Measurements from ENCODE around the gene ITIH3.

The ITIH3 gene

DNA sequence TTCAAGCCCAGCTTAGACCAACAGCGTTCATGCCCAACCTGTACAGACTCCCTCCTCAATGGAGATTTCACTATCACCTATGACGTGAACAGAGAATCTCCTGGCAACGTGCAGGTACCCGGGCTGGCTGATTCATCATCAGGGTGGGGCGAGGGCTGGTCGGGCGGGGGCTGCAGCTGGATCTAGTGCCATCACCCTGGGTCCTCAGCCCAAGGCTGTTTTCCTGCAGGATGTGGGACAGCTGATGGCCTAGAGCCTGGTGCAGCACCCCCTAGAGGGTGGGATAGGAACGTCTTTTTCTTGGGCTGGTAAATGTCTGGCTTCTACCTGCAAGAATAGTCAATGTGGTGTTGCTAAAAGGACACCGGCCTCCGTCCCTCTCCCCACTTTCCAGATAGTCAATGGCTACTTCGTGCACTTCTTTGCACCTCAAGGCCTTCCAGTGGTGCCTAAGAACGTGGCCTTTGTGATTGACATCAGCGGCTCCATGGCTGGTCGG is 4.4 kb downstream of the ITIH3 start:
- TF ChIP-seq ZFX (IDR thresholded peaks at IDR 0.05) (no peak), CTCF (conservative IDR thresholded peaks at IDR 0.05) (no peak; the same call in 1 of the 2 replicates)

DNA sequence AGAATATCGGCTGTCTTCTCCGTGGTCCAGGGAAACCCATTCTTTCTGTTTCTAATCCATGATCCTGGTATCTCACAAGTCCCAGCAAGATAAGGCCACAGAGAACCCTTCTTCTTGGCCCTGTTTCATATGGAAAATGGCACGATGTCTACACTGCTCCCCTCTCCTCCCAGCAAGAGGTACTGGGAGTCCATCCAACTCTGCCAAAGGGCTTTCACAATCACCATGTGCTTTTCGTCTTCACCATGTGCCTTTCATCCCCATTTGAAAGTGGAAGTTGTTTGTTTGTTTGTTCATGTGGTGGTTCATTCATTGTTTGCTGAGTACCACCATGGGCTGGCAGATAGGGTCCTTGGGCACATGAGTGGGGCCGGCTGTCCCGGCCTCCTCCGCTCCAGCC is 5.5 kb downstream of the ITIH3 start:
- TF ChIP-seq ZFX (IDR thresholded peaks at IDR 0.05) = no peak
- no peak for TF ChIP-seq CTCF (conservative IDR thresholded peaks at IDR 0.05)
- no peak overlapping the region for H3K27ac ChIP-seq

More for the DNA sequence above, 4.4 kb downstream of the ITIH3 start:
- H3K27ac ChIP-seq = no peak overlapping the region

DNA sequence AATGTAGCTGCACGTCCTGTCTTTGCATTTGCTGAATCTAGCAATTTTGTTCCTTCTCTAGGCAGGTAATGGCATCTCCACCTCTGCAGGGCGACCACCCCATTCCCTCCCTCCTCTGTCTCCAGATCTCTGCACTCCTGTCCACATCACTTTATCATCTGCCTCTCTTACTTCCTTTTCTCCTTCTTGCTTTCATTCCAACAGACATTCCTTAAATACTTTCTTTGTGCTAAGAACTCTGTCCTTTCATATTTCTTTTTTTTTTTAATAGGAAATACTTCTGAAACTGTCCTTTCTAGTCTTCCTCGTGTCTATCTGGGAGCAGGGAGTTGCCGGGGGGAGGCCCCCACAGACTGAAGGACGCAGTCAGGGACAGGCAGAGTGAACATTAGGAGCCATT is 7.2 kb downstream of the ITIH3 start:
- no peak for TF ChIP-seq ZFX (IDR thresholded peaks at IDR 0.05)
- no peak for TF ChIP-seq CTCF (conservative IDR thresholded peaks at IDR 0.05)

DNA sequence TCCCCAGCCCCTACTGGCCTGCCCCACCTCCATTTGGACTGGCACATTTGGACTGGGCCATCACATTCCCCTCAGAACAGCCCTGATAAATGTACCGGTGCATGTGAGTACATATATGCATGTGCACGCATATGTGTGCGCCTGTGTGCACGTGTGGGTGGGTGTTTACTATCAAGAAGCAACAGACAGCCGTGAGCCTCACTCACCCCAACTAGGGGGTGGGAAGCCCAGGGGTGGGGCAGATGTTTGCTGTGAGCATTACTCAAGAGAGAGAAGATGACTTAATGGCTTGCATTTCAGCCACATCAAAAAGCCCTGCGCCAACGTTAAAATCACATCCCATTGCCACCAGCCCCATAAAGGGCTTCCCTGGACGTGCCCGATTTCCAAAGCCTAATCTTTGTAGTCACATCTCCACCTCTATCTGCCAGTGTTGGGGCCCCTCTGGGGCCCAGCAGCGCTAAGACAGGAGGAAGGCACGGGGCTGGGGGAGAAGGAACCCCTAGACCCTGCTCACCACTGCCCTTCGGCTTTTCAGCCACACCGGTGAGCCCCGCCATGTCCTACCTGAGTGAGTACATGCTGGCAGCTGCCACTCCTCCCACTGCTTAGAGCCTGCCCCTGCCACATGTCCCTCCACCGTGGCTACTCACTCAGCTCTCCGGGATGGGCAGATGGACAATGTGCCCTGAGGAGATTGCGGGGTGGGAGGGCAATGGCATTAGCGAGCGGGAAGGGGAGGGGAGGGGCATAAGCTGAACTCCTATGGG is 10.9 kb downstream of the ITIH3 start:
- no peak overlapping the region for H3K27ac ChIP-seq
- TF ChIP-seq CTCF (conservative IDR thresholded peaks at IDR 0.05) (no peak), ZFX (IDR thresholded peaks at IDR 0.05) (no peak)

More for the DNA sequence above, 7.2 kb downstream of the ITIH3 start:
- H3K27ac ChIP-seq = no peak overlapping the region

- TF ChIP-seq ZFX (IDR thresholded peaks at IDR 0.05) (no peak), CTCF (conservative IDR thresholded peaks at IDR 0.05) (no peak)
- no peak overlapping the region for H3K27ac ChIP-seq
Observed at GRCh38 chr3:52809149-52809548, 14.6 kb downstream of the ITIH3 start.

DNA sequence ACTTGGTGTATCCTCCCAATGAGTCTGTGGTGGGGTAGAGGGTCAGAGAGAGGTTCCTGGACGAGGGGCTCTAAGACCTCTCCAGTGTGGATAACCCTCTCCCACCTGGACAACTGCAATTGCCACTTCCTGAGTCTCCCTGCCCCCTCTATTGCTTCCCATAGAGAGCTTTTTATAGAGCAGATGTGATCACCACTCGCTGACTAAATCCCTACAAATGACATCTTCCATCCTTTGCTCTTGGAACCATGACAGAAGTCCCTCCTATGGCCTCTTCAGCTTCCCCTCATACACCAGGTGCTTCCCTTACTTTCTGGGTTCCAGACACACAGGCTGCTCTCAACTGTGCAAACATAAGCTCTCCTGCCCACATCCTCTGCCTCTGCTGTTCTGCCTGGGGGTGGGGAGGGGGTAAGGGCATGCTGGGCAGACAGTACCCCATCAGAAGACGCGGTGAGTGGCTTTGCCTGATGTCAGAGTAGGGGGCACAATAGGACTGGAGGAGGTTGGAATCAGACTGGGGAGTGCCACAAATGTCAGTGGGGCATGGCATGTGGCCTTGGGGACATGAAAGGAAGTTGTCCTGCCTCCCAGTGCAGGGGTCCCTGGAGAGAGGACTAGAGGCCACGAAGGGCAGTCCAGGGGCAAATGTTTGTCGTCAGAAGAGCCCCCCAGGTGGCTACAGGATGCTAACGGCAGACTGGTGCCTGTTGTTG is 15.2 kb downstream of the ITIH3 start:
- H3K27ac ChIP-seq = no peak overlapping the region
- TF ChIP-seq ZFX (IDR thresholded peaks at IDR 0.05) (no peak), CTCF (conservative IDR thresholded peaks at IDR 0.05) (no peak)

DNA sequence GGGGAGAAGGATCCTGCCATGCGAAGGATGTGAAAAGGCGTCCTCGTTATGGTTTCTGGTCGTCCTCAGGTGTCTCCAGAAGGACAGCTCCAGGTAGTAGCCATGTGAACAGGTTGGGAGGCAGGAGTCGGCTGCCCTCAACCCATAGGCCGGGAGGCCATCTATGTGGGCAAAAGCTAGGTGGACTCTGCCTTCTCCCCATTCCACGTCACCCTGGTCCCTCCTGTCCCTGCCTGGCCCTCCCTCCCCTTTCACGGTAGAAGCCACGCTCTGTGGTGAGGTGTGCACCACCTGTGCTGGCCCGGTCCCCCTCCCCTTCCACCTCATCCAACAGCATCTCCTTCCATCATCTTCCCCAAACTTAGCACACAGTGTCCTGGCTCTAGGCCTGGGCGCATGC is 16.3 kb downstream of the ITIH3 start:
- H3K27ac ChIP-seq = no peak overlapping the region
- no peak for TF ChIP-seq ZFX (IDR thresholded peaks at IDR 0.05)
- no peak for TF ChIP-seq CTCF (conservative IDR thresholded peaks at IDR 0.05)

All from C4-2B (cell line).